Activated effector memory CD4-positive, alpha-beta T cell treated with anti-CD3 and anti-CD28 coated beads, Interleukin-2, amount 50 U/mL, for 16 hours (primary cell): ENCODE measurements around the gene AP5B1.
"Not testable (repeated sequence)": the region's sequence is repeated elsewhere in the genome, so short reads cannot be mapped to it uniquely, and the experiment has no call there.

Experiments
- DNase-seq: peaks from one replicate; pipeline ENCODE4 v3.0.0-alpha.2; 2020

AP5B1 gene

DNA sequence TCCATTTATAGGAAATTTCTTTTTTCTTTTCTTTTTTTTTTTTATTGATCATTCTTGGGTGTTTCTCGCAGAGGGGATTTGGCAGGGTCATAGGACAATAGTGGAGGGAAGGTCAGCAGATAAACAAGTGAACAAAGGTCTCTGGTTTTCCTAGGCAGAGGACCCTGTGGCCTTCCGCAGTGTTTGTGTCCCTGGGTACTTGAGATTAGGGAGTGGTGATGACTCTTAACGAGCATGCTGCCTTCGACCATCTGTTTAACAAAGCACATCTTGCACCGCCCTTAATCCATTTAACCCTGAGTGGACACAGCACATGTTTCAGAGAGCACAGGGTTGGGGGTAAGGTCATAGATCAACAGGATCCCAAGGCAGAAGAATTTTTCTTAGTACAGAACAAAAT lies 18.6 kb downstream of the AP5B1 start:
- not testable (repeated sequence) for DNase-seq

DNA sequence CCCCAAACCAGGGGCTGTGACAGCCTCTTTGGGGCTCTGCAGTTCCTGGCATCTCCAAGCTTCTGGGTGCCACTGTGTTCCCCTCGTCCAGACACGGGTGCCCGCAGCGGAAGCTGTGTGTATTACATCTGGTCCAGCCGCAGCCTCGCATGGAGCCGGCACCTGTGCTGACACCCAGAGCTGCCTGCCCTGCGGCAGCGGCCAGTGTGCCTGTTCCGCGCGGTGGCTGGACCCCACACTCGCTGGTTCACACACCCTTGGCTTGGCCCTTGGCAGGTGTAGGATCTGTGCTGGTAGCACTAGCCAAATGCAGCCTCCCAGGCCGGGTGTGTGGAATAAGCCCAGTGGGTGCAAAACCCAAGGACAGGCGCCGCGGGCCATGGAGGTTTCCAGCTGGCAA lies 35.7 kb downstream of the AP5B1 start:
- no peak for DNase-seq

DNA sequence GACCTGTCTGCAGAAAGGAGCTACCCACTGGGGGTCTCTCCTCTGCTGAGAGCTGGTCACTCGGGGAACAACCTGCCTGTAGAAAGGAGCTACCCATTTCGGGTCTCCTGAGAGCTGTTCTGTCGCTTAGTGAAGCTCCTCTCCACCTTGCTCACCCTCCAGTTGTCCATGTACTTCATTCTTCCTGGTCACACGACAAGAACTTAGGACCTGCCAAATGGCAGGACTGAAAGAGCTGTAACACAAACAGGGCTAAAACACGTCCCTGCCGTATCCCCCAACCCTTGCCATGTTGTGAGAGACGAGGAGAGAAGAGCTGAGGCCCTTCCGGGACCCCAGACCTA lies 36.1 kb downstream of the AP5B1 start:
- no peak for DNase-seq

DNA sequence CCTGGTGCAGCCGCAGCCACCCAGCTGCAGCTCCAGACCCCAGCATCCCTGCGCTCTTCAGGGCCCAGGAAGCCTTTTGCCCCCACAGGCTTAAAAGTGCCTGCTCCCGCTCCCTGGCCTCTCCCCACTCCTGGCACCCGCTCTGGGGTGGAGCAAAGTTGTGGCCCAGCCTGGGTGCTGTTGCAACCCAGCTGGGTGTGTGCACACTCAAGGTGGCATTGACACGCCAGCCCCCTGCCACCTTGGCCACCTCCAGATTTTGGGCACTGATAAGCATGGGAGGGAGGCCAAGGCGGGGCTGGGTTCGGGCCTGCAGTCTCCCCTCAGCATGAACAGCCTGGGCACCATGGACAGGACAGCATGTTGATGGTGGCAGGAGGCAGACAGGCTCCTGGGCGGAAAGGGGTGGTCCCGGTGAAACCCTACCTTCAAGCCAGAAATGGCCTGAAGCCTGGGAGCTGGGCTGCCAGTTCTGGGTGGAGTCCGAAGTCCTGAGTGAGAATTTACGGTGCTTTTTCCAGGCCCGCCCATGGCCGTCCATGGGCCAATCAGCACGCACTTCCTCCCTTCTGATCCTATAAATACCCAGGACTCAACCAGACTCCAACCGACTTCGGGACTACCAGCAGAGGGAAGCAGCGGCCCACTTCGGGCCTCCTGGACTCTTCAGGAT lies 36.6 kb downstream of the AP5B1 start:
- DNase-seq: no peak

DNA sequence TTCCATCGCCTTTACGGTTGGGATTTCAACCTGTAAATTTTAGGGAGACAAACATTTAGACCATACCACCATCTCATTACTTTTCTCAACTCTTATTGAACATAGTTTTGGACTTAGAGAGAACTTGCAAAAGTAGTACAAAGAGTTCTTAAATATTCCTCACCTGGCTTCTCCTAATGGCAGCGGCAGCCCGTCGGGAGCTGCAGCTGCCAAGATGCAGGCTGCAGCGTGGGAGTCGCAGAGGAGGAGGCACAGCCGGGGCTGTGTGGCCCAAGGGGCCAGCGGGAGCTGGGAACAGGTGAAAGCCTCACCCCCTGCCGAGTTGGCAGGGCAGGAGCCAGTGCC lies 37.1 kb downstream of the AP5B1 start:
- DNase-seq: no peak

DNA sequence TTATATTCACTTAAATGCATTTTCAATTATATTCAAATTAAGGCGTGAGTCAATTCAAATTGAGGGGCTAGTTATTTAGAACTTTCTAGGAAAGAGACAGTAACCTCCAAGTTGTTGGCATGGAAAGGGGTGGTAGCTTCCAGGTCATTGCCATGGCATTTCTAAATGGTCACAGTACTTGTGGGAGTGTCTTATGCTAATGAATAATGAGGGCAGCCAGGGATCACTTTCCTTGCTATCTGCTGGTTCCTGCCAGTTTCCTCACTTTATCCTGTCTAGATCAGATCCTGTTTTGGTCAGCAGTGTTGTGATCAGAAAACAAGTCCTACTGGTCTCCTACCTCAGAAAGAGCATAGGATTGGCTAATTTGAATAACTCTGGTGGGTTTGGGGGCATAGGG lies 38.4 kb downstream of the AP5B1 start:
- no peak for DNase-seq

DNA sequence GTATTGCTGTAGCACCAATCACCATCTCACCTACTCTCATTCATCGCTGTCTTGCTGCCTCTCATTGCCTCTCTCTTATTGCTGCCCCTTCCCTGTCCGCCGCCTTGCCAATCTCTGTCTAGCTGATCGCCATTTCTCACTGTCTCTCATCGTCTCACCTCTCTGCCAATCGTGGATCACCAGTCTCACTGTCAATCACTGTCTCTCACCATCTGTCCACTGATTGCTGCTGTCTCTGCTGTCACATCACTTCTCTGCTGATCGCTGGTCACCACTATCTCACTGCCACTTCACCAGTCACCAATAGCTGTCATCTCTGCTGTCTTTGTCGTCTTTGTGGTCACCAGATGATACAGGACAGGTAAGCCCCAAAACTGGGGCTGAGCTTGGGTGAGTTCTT lies 39.6 kb downstream of the AP5B1 start:
- DNase-seq: no peak

DNA sequence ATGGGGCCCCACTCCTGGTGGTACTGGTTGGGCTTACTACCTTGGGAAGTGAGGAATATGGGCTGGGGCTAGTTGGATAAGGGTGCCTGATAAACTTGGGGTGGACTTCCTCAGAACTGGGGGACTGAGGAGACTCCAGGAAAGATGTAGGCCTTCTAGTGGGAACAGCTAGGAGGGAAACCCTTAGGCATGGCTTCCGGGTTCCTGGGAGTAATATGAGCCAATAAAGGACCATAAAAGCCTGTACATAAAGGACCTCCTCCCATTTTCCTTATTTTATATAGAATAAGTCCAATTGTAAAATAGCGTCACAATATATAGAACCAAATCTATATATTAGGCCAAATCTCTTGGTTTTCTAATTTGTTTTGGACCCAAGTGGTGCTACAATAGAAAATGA lies 41.8 kb downstream of the AP5B1 start:
- DNase-seq: no peak

DNA sequence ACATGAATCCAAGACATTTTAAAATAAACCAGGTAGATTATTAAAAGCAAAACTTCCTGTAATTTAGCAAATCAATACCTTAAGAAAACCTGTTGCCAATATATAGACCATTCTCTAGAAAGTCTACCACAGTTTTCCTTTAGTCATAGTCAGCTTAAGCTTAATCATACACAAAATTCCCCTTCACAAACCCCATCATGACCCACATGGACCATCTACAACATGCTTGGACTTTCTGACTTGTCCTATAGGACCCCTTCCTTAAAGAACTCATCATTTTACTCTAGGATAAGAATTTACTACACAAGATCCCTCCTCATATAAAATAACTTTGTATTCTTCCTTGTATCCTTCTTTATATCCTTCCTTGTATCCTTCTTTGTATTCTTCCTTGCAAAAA lies 44.0 kb downstream of the AP5B1 start:
- DNase-seq: no peak

DNA sequence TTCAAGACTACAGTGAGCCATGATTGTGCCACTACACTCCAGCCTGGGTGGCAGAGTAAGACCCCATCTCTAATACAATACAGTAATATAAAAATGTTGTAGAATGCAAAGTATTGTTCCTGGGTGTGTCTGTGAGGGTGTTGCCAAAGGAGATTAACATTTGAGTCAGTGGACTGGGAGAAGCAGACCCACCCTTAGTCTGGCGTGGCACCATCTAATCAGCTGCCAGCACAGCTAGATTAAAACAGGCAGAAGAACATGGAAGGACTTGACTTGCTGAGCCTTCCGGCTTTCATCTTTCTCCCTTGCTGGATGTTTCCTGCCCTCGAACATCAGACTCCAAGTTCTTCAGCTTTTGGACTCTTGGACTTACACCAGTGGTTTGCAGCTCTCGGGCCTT lies 45.7 kb downstream of the AP5B1 start:
- DNase-seq: not testable (repeated sequence)

DNA sequence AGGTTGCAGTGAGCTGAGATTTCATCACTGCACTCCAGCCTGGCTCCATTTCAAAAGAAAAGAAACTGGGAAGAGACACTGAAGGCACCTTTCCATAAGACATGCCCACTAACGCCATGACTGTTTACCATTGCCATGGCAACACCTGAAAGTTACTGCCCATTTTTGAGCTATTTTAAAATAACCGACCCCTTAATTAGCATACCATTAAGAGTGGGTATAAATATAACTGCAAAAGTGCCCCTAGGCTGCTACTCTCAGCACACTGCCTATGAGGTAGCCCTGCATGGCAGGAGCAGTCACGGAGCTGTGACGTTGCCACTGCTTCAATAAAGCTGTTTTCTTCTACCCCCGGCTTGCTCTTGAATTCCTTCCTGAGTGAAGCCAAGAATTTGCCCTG lies 50.3 kb downstream of the AP5B1 start:
- no peak for DNase-seq

DNA sequence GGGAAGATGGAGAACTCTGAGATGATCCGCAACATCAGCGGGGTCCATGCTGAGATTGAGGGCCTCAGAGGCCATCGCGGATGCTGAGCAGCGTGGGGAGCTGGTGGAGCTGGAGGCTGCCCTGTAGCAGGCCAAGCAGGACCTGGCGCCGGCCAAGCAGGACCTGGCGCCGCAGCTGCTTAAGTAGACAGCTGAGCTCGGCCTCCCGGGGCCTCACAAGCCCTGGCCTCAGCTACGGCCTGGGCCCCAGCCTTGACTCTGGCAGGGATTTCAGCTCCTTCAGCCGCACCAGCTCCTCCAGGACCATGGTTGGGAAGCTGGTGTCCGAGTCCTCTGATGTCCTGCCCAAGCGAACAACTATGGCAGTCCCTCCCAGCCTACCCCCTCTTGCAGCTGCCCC lies 52.9 kb downstream of the AP5B1 start:
- DNase-seq: no peak

DNA sequence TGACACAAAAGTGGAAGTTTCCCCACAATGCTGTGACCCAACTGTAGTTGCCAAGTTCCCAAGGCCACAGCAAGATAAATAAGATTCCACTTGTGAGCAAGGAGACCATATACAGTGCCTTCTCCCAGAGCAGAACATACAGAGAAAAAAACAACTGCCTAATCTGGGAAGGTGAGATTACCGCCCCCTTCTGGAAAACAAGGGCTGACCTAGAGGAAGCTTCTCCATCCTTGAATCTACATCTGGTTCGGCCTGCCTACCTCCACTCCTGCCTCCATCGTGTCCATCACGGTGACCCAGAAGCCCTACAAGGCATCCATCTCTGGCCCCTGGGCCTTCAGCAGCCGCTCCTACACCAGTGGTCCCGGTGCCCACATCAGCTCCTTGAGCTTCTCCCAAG lies 54.1 kb downstream of the AP5B1 start:
- DNase-seq: no peak
